BLaER1 treated with 17β-estradiol and CSF1 and Interleukin-3, amounts not matched to agents 10 nM and 100 nM (cell line): Measurements from ENCODE around the gene PTPN3.

Source experiments
- H3K27ac ChIP-seq, 11 experiments: shearing (Covaris generic); formaldehyde crosslinking; 2 replicates each; pipeline ENCODE4 v1.8.1; 2022
- H3K27me3 ChIP-seq, 11 experiments: shearing (Covaris generic); formaldehyde crosslinking; 2 replicates each; pipeline ENCODE4 v1.8.1; 2022
- H3K36me3 ChIP-seq, 11 experiments: shearing (Covaris generic); formaldehyde crosslinking; 2 replicates each; pipeline ENCODE4 v1.8.1; 2022
- H3K4me1 ChIP-seq, 10 experiments: shearing (Covaris generic); formaldehyde crosslinking; 2 replicates each; pipeline ENCODE4 v1.8.1; 2022
- H3K4me2 ChIP-seq, 11 experiments: shearing (Covaris generic); formaldehyde crosslinking; 2 replicates each; pipeline ENCODE4 v1.8.1; 2022
- H3K4me3 ChIP-seq, 10 experiments: shearing (Covaris generic); formaldehyde crosslinking; 2 replicates each; pipeline ENCODE4 v1.8.1; 2022
- H3K9ac ChIP-seq, 11 experiments: shearing (Covaris generic); formaldehyde crosslinking; 2 replicates each; pipeline ENCODE4 v1.8.1; 2022
- H3K9me3 ChIP-seq, 11 experiments: shearing (Covaris generic); formaldehyde crosslinking; replicated peaks in 1 of 11; 2 replicates each; pipeline ENCODE4 v1.8.1; 2022
- H4K20me1 ChIP-seq, 11 experiments: shearing (Covaris generic); formaldehyde crosslinking; 2 replicates each; pipeline ENCODE4 v1.8.1; 2022
- Cebpa-rat ChIP-seq, 11 experiments: shearing (Covaris generic); IDR thresholded peaks; 2 replicates each; pipeline ENCODE4 v1.8.1; 2022

Gene PTPN3

GRCh38 chr9:109328978-109329637 lies 169.0 kb downstream of the PTPN3 start:
- Histone ChIP-seq H3K4me3 (no peak overlapping the region), H3K4me1 (peaks cover 0 to 24% (median 12%) of the 10 kb centered on the region in 10 experiments; a peak in 17 of 20 replicates), H3K36me3 (no peaks in the 10 kb centered on the region), H3K27me3 (peaks cover 0 to 3% (median 0%) of the 10 kb centered on the region in 11 experiments; a peak in 1 of 22 replicates), H3K27ac (no peak overlapping the region), H3K9me3 (0 out of 22 replicates have a peak, but pooled peaks cover 0 to 7% (median 0%) of the 10 kb centered on the region in 11 experiments), H4K20me1 (no peaks in the 10 kb centered on the region), H3K9ac (no peak overlapping the region), H3K4me2 (peak overlapping the region in 9 of 11 experiments; percentile 17 to 71 (median 59); a peak in 17 of 22 replicates)
- no peak for TF ChIP-seq Cebpa-rat (IDR thresholded peaks at IDR 0.05)
